ENCODE measurements around the gene MACROD1. TPM values are rescaled to one million over a fixed set of nuclear protein-coding genes. Genes with fewer than 3 reads are reported as not detected.
A peak's percentile ranks its signal among the peaks of the same experiment; 100 is the strongest.
"Not testable (repeated sequence)": the region's sequence is repeated elsewhere in the genome, so short reads cannot be mapped to it uniquely, and the experiment has no call there.

The MACROD1 gene
- total RNA-seq, 2 donors from 2014 or later: 11.0 to 25.3 TPM

DNA sequence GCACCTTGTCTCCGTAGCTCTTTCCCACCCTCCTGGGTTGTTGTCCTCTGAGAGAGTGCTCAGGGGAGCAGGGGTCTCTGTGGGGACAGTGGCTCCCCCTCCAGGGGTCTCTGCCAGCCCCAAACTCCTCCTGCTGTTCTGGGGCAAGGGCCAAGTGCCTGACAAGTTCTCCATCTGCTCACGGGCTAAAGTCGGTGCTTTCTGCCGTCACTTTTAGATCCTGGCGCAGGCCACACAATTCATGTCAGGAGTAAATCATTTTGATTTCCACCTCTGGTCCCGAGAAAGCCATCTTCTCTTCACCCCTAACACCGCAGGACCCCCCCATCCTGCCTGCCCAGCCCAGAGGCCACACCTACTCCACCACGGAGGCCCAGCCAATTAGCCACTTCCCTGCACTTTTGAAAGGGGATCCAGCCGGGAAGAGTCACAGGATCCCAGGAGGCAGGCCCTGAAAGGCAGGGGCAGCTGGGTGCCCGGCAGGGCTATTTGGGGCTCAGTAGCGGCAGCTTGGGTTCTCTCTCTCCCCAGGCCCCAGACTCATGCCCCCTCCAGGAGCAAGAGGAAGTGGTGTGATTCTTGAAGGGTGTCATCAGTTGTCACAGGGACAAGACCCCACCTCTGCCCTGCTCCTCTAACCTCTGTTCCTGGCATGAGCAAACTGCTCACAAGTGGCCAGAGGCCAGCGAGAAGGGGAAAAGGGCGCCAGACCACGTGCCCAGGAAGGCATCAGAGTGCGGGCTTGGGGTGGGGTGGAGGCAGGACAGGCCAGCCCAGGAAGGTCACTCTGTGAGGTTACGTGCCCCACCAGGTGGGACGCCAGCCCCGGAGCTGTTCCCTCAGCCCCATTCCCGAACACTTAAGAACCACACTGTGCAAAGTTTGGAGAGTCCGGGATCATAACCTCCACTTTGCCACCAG lies 1.3 kb downstream of the MACROD1 start:
- no peak for DNase-seq (ENCODE audit: low spot score in 2 of 2)
- no peak for ATAC-seq
- H3K36me3 Mint-ChIP-seq: no peaks in the 10 kb centered on the region
- H3K9me3 Mint-ChIP-seq: no peaks in the 10 kb centered on the region
- peak overlapping the region; percentile 9 to 58 for H3K27ac Mint-ChIP-seq

DNA sequence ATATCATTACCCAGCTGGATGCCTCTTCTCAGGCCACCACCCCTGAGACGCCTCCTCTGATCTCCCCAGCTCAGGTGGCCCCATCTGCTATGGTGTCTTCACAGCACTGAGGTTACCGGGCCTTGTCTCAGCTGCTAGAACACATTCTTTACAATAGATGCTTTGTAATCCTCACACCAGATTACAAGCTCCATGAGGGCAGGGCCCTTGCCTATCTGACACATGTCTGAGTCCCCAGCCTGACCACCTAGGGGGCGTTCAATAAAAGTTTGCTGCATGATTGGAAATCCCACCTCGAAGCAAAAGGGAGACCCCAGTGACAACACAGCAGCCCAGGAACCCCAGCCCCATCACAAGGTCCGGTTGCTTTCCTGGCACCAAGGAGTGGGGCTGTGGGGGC lies 2.0 kb downstream of the MACROD1 start:
- Mint-ChIP-seq H3K9me3 (no peaks in the 10 kb centered on the region), H3K36me3 (no peaks in the 10 kb centered on the region), H3K27ac (no peak overlapping the region)
- DNase-seq (ENCODE audit: low spot score in 2 of 2) (no peak), ATAC-seq (no peak)

DNA sequence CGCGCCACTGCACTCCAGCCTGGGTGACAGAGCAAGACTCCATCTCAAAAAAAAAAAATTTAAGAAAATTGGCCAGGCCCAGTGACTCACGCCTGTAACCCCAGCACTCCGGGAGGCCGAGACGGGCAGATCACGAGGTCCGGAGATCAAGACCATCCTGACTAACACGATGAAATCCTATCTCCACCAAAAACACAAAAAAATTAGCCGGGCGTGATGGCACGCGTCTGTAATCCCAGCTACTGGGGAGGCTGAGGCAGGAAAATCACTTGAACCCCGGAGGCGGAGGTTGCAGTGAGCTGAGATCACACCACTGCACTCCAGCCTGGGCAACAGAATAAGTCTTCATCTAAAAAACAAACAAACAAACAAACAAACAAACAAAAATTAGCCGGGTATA lies 3.1 kb downstream of the MACROD1 start:
- H3K36me3 Mint-ChIP-seq; ATAC-seq; DNase-seq (ENCODE audit: low spot score in 2 of 2); H3K9me3 Mint-ChIP-seq; H3K27ac Mint-ChIP-seq: not testable (repeated sequence)

DNA sequence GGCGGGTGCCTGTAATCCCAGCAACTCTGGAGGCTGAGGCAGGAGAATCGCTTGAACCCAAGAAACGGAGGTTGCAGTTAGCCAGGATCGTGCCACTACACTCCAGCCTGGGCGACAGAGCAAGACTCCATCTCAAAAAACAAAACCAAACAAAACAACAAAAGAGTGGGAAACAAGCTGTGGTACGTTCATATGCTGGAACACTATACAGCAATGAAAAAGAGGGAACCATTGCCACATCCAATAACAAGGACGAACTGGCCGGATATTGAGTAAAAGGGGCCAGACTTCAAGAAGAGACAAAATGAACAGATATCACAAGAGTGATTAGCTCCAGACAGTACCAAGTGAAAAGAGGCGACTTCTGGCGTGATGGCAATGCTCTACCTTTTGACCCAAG lies 4.9 kb downstream of the MACROD1 start:
- no peak overlapping the region for H3K27ac Mint-ChIP-seq
- ATAC-seq: no peak
- DNase-seq (ENCODE audit: low spot score in 2 of 2): no peak
- no peaks in the 10 kb centered on the region for H3K9me3 Mint-ChIP-seq
- no peaks in the 10 kb centered on the region for H3K36me3 Mint-ChIP-seq

DNA sequence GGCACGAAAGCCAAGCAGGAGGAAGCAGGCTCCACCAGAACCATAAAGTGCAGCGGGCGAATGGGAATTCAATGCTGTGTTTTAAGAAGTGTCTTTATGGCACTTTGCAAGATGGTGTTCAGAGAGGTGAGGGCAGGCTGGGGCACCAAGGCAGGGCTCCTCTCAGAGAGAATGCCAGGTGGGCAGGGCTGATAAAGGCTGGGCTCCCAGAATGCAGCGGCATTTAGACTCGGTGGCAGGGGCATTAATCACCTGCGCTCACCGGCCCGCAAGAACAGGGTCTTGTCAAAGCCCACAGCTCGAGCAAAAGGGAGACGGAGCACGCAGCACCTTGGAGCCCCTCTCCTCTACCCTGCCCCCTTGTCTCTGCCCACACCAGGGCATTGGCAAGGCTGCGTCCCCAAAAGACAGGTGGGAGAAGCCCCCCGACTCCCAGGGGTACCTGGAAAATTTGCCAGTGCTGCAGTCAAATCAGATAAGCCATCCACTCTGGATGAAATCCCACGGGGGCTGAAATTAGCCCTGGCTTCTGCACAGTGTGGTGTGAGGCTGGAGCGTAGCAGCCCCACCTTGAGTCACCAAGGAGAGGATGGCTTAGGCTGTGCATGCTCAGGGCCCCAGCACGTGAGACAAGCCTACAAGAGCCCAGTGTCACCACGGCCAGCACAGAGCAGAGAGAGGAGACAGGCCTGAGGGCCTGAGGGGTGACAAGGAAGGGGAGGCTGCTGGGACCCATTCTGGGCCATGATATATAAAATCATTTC lies 8.1 kb downstream of the MACROD1 start:
- Mint-ChIP-seq H3K27ac (peak overlapping the region in 1 of 2 donors; percentile 44), H3K9me3 (no peaks in the 10 kb centered on the region), H3K36me3 (no peaks in the 10 kb centered on the region)
- DNase-seq (ENCODE audit: low spot score in 2 of 2) (no peak), ATAC-seq (no peak)

DNA sequence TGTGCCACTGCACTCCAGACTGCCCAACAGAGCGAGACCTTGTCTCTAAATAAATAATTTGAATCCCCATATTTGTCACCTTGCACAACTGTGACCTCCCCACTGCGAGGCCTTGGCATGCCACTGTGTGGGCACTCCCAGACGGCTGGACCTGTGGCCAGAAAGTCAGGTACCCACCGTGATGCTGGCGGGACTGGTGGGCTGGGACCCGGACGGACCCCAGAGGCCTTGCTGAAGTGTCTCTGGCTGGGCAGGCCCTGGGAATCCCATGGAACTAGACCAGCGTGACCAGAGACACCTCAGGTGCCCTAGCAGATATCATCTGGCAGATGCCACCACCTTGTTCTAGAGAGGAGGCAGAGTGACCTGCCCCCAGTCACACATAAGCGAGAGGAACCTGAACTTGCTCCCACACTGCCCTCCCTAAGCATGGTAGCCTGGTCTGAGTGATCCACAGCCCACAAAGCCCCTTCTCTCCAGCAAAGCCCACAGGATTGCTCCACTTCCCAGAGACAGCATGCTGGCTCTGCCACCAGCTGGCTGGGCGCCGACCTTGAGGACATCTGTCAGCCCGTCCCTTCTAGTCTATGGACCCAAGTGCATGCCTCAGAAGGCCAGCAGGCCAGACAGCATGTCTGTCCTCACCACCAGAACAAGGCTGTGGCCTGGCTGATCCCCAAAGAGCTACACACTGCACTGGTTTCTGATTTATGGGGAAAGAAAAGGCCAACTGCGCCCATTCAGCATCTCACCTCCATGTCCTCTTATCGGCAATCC lies 9.5 kb downstream of the MACROD1 start:
- no peaks in the 10 kb centered on the region for H3K36me3 Mint-ChIP-seq
- no peaks in the 10 kb centered on the region for H3K9me3 Mint-ChIP-seq
- no peak for DNase-seq (ENCODE audit: low spot score in 2 of 2)
- H3K27ac Mint-ChIP-seq: no peak overlapping the region
- ATAC-seq: no peak

DNA sequence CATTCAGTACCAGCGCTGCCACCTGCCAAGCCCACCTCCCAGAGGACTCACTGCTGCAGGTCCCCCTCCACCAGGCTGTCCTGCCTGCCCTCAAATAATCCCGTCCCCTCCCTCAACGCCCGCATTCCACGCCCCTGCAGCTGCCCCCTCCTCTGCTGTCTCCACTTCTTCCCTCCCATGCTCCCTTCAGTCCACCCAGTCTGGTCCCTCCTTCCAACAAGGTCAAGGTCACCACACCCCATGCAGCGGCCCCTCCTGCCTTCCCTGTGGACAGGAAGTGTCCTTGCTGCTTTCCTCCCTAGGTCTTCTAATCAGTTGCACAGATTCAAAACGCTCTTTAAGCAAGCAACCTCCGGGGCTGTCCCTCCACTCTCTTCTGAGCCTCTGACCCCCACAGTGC lies 12.1 kb downstream of the MACROD1 start:
- ATAC-seq (no peak), DNase-seq (ENCODE audit: low spot score in 2 of 2) (no peak)
- Mint-ChIP-seq H3K36me3 (no peaks in the 10 kb centered on the region), H3K27ac (no peak overlapping the region), H3K9me3 (no peaks in the 10 kb centered on the region)

DNA sequence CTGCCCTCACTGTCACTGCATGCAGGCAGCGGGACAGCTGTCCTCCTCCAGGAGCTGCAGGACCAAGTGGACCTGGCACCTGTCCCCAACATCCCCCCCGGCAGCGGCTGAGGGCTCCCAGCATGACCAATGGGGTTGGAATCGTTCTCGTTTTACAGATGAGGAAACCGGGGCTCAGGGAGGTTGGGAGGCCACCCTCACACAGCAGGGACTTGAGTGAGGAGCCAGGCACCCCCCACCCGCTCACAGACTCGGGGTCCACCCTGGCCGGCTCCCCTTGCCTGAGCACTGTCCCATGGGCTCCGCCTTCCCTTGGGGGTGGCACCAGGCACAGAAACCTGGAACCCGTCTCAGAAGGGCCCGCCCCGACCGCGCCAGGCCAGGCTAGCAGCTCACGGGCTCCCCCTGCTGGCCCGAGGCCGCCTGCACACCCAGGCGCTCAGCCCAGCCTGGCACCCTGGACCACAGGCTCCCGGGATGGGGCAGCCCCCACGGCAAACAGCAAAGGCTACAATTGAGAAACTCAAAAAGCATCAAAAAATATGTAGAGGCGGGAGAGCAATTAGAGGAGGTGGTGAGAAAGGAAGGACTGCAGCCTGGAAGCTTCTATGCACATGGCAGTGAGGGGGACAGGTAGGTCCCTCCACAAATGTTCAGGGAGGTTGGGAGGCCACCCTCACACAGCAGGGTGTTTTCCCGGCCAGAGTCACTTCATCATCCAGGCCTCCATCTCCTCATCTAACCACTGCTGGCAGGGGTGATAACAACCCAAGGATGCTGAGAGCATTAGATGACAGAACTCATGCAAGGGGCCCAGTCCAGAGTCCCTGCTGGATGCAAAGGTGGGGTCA lies 12.8 kb downstream of the MACROD1 start:
- DNase-seq (ENCODE audit: low spot score in 2 of 2) (peak; percentile 79 to 85), ATAC-seq (peak; percentile 93 to 94)
- H3K27ac Mint-ChIP-seq: no peak overlapping the region
- no peaks in the 10 kb centered on the region for H3K9me3 Mint-ChIP-seq
- no peaks in the 10 kb centered on the region for H3K36me3 Mint-ChIP-seq

DNA sequence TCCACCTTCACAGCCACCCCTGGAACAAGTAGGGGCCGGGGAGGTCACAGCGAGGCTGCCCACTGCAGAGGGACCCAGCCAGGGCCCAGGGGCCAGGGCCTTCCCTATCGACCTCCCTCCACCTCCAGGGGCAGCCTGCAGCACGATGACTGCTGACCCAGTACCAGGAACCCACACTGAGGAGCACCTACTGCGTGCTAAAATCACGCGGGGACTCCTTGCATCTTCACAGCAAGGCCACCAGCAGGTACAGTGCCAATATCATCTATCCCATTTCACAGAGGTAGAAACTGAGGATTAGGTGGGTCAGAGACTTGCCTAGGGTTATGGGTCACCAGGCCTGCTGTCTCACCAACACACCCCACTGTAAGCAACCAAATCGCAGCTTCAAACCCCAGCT lies 14.6 kb downstream of the MACROD1 start:
- H3K27ac Mint-ChIP-seq: no peak overlapping the region
- ATAC-seq: no peak

DNA sequence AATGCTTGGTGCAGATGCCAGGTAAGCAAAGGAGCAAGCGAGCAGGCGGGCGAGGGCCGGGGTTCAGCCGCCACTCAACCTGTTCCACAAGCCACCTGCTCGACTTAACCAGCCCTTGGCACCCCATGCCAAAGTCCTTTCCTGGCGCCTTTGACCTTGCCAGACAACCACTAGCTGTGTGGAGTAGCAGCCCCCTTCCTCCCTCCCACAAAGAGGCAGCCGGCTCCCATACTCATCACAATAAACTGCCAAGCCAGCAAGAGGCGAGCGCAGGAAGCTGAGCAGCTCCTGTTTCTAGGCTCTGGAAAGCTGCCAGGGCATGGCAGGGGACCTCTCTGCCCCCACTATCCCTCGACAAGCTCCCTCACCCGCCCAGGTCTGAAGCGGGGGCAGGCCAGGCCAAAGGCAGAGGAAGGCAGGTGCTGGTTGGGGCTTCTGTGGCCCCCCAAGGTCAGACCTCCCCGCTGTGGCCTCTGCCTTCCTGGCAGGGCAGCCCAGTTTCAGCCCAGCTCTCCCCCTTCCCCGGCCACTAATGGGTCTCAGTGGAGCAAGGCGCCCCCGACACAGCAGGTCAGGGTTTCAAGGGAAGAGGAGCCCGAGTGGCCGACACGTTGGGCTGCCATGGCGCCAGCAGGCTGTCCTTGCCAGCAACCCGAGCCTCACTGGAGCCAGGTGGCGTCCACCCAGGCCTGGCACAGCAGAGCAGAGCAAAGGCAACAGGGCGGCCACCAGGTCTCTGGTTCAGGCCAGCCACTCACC lies 15.3 kb downstream of the MACROD1 start:
- no peaks in the 10 kb centered on the region for H3K9me3 Mint-ChIP-seq
- ATAC-seq (no peak), DNase-seq (ENCODE audit: low spot score in 2 of 2) (no peak)
- no peak overlapping the region for H3K27ac Mint-ChIP-seq
- H3K36me3 Mint-ChIP-seq: no peaks in the 10 kb centered on the region

More for the DNA sequence above, 14.6 kb downstream of the MACROD1 start:
- Mint-ChIP-seq H3K36me3 (no peaks in the 10 kb centered on the region), H3K9me3 (no peaks in the 10 kb centered on the region)
- no peak for DNase-seq (ENCODE audit: low spot score in 2 of 2)

DNA sequence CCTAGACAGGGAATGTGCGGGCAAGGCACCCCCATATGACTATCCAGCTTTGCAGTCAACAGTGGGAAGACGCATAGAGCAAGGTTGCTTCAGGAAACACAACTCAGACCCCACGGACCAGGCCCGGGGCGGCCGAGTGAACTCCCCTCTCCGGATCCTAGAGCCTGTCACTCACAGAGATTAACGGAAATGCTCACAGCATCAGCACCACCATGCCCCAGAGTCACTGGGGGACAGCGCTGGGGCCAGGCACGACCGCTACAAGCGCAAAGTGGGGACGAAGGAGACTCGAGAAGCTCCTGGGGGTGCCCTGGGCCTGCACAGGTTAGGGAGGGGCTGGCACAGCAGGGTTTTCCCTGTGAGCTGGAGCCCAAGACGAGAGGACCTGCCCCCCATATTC lies 15.9 kb downstream of the MACROD1 start:
- Mint-ChIP-seq H3K36me3 (no peaks in the 10 kb centered on the region), H3K27ac (no peak overlapping the region), H3K9me3 (no peaks in the 10 kb centered on the region)
- no peak for ATAC-seq
- DNase-seq (ENCODE audit: low spot score in 2 of 2): no peak

DNA sequence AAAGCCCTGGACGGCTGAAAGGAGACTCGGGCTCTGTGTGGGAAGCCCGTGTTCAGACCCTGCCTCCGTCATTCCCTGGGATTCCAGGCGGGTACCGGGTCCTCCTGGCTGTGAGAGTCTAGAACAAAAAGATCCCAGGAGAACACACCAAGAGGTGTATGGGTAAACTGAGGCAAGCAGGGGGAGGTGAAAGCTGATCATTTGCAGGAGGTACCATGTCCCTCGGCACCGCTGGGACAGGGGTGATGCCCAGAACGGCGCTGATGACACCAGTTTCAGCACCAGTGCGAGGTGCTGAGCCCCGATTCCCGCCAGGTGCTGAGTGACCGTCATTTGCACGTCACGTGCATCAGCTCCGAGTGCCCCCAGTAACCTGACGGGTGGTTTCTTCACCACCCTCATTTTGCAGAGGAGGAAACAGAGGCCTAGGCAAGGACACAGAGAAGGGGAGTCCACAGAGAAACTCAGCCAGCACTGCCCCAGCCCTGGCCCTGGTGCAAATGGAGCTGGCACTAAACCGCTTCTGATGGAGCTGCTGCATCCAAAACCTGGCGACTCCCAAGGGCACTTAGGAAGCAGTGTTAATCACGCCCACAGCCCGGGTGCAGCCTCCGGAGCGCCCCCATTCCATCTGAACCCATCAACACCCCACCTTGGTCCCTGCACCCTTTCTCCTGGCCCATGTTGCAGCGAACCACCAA lies 16.8 kb downstream of the MACROD1 start:
- DNase-seq (ENCODE audit: low spot score in 2 of 2) (no peak), ATAC-seq (no peak)
- Mint-ChIP-seq H3K9me3 (no peaks in the 10 kb centered on the region), H3K27ac (no peak overlapping the region), H3K36me3 (no peaks in the 10 kb centered on the region)

DNA sequence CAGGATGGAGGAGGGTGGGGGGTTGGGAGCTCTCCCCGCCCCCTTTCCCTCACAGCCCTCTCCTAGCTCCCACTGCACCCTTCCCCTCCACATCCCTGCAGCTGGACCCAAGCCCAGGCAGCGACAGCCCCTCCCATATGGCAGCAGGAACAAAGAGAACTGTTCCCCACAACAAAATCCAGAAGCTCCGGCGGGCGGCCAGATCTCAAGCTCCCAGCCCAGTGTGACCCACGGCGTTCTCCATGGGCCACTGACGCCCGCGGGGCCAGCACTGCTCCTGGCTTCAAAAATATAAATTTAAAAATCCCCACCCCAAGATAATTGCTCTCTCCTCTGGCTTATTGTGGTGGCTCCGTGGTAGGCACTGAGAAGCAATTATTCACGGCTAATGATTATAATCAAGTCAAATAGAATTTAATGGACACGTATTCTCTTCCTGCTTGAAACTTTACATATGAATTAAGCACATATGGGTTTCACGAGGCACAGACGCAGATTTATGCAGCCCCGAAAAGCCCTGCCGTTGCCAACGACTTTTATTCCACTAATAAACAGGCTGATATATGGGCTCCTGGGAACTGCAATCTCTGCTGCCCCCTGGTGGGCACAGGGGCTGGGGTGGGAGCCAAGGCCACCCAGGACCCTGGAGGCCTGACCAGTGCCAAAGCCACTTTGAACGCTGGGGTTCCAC lies 17.5 kb downstream of the MACROD1 start:
- peak in 1 of 2 donors; percentile 83 for DNase-seq (ENCODE audit: low spot score in 2 of 2)
- Mint-ChIP-seq H3K36me3 (no peaks in the 10 kb centered on the region), H3K27ac (no peak overlapping the region), H3K9me3 (no peaks in the 10 kb centered on the region)
- peak; percentile 47 to 62 for ATAC-seq

DNA sequence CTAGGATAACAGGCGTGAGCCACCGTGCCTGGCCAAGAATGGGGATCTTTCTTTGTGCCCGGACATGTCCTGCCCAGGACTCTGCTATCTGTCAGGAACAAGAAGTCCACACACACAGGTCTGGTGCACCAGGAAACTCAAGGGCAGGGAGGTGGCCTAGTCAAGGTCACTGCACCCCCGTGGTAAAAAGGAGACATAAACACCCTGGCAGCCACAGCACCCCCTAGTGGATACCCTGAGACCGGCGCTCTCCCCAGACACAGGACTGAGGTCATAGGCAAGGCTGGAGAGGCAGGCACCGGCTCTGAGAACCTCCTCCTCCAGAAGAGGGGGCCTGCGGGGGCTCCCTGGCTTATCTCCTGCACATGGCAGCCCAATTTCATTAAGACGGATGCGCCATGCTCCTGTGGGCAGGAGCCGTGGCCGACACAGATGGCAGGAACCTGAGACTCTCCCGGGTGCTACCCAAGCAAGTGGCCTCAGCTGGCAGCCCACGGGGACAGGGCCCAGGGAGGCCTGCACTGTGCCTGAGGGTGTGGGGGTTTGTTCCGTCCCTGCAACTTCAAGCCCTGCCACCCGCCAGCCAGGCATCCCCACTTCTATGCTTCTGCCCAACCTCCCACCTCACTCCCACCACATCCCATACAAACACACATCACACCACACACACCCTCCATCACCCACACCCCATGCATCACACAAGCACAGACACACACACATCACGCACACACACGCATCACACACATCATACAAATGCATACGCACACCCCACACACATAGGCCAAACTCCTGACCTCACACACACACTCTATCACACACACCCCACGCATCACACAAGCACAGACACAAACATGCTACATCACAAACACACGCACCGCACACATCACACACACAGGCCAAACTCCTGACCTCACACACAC lies 19.6 kb downstream of the MACROD1 start:
- no peak overlapping the region for H3K27ac Mint-ChIP-seq
- DNase-seq (ENCODE audit: low spot score in 2 of 2): peak in 1 of 2 donors; percentile 82
- no peaks in the 10 kb centered on the region for H3K9me3 Mint-ChIP-seq
- H3K36me3 Mint-ChIP-seq: no peaks in the 10 kb centered on the region
- ATAC-seq: peak; percentile 70 to 79
